ENCODE data around the gene UBTD2.

DNA sequence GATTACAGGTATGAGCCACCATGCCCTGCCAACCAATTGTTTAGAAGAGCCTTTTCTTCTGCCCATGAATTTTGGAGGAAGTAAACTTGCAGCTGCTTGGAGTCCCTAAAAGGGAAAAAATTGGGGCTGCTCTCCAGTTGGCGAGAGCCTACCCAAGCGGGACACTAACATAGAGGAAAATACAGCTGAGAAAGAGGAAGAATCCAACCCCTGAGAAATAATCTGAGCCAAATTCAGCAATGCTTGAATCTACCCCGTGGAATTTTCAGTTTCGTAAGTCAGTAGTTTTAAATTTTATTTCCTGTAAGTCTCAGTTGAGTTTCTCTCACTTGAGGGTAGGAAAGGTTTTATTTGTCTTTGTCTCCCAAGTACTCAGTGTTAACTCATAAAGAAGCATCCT lies 30.4 kb upstream of the UBTD2 start:
- TF ChIP-seq KDM1A (IDR thresholded peaks at IDR 0.05; ENCODE audit: borderline replicate concordance) (no peak), HCFC1 (IDR thresholded peaks at IDR 0.05; ENCODE audit: low read length) (no peak), ZNF217 (IDR thresholded peaks at IDR 0.05) (no peak), POLR2AphosphoS5 (IDR thresholded peaks at IDR 0.05; ENCODE audit: low read length) (no peak), BHLHE40 (IDR thresholded peaks at IDR 0.05; ENCODE audit: borderline replicate concordance in 1 of 2, low read depth in 2 of 2, low read length in 1 of 2) (no peak), ESRRA (IDR thresholded peaks at IDR 0.05; ENCODE audit: low read length) (no peak), EP300 (IDR thresholded peaks at IDR 0.05; ENCODE audit: borderline replicate concordance in 1 of 2, control insufficient read depth in 1 of 2, low read depth in 2 of 2, low read length in 2 of 2) (no peak), HDAC2 (IDR thresholded peaks at IDR 0.05) (no peak), NR2C2 (IDR thresholded peaks at IDR 0.05; ENCODE audit: borderline replicate concordance, control insufficient read depth, insufficient read length, low read depth) (no peak)
- TF ChIP-seq, protein P1, sequence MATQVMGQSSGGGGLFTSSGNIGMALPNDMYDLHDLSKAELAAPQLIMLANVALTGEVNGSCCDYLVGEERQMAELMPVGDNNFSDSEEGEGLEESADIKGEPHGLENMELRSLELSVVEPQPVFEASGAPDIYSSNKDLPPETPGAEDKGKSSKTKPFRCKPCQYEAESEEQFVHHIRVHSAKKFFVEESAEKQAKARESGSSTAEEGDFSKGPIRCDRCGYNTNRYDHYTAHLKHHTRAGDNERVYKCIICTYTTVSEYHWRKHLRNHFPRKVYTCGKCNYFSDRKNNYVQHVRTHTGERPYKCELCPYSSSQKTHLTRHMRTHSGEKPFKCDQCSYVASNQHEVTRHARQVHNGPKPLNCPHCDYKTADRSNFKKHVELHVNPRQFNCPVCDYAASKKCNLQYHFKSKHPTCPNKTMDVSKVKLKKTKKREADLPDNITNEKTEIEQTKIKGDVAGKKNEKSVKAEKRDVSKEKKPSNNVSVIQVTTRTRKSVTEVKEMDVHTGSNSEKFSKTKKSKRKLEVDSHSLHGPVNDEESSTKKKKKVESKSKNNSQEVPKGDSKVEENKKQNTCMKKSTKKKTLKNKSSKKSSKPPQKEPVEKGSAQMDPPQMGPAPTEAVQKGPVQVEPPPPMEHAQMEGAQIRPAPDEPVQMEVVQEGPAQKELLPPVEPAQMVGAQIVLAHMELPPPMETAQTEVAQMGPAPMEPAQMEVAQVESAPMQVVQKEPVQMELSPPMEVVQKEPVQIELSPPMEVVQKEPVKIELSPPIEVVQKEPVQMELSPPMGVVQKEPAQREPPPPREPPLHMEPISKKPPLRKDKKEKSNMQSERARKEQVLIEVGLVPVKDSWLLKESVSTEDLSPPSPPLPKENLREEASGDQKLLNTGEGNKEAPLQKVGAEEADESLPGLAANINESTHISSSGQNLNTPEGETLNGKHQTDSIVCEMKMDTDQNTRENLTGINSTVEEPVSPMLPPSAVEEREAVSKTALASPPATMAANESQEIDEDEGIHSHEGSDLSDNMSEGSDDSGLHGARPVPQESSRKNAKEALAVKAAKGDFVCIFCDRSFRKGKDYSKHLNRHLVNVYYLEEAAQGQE (IDR thresholded peaks at IDR 0.05; ENCODE audit: low read depth, low read length): no peak
- TF ChIP-seq, protein P2, sequence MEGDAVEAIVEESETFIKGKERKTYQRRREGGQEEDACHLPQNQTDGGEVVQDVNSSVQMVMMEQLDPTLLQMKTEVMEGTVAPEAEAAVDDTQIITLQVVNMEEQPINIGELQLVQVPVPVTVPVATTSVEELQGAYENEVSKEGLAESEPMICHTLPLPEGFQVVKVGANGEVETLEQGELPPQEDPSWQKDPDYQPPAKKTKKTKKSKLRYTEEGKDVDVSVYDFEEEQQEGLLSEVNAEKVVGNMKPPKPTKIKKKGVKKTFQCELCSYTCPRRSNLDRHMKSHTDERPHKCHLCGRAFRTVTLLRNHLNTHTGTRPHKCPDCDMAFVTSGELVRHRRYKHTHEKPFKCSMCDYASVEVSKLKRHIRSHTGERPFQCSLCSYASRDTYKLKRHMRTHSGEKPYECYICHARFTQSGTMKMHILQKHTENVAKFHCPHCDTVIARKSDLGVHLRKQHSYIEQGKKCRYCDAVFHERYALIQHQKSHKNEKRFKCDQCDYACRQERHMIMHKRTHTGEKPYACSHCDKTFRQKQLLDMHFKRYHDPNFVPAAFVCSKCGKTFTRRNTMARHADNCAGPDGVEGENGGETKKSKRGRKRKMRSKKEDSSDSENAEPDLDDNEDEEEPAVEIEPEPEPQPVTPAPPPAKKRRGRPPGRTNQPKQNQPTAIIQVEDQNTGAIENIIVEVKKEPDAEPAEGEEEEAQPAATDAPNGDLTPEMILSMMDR (IDR thresholded peaks at IDR 0.05 in 2 of 3, conservative IDR thresholded peaks at IDR 0.05 in 1 of 3; ENCODE audit: control insufficient read depth in 2 of 3, extremely low read depth in 1 of 3, insufficient read depth in 1 of 3, low read depth in 3 of 3, low read length in 3 of 3): no peak
